ENCODE data around the gene HAUS5.

- no peak for TF ChIP-seq EZH2 (IDR thresholded peaks at IDR 0.05; ENCODE audit: insufficient read depth, low read length)
- TF ChIP-seq CTCF (IDR thresholded peaks at IDR 0.05; ENCODE audit: insufficient read depth, low read depth, low read length), result no peak
These were observed 6.3 kb downstream of the HAUS5 start for GRCh38 chr19:35618857-35619256.

Measured in astrocyte (in vitro differentiated cells and primary cell).